SU-DHL-6 (cell line): ENCODE results near the gene DDIT3.

Source experiments
- H2AFZ ChIP-seq: fragments of 200-600 bp; sonication (generic); 2 replicates; pipeline ENCODE4 v1.6.1; 2014; ENCODE audit warnings: low read depth, mild to moderate bottlenecking, moderate library complexity, mixed read lengths, antibody characterized with exemption, low read length; ENCODE audit not compliant: severe bottlenecking
- H3F3A ChIP-seq: fragments of 200-600 bp; shearing (Covaris generic); 2 replicates; pipeline ENCODE4 v1.6.0; 2016; ENCODE audit warnings: antibody characterized with exemption, mild to moderate bottlenecking; ENCODE audit not compliant: insufficient read depth
- H3K27ac ChIP-seq: fragments of 200-600 bp; sonication (generic); 2 replicates; pipeline ENCODE4 v1.5.1; 2016; ENCODE audit warnings: low read depth, mild to moderate bottlenecking, low read length, moderate library complexity, mixed read lengths
- H3K27me3 ChIP-seq: fragments of 200-600 bp; sonication (generic), shearing (Covaris generic); 2 replicates; pipeline ENCODE4 v1.6.0; 2014; ENCODE audit warnings: mild to moderate bottlenecking, low read length
- H3K36me3 ChIP-seq: fragments of 200-600 bp; sonication (generic); 2 replicates; pipeline ENCODE4 v1.6.1; 2014; ENCODE audit warnings: mild to moderate bottlenecking, low read length, mixed read lengths
- H3K4me2 ChIP-seq: fragments of 300-600, 200-600 bp; shearing (Covaris generic), sonication (generic); 2 replicates; pipeline ENCODE4 v1.6.0; 2014; ENCODE audit warnings: low read length, low read depth, mild to moderate bottlenecking; ENCODE audit not compliant: poor library complexity, severe bottlenecking
- H3K4me3 ChIP-seq: fragments of 200-600 bp; sonication (generic); 2 replicates; pipeline ENCODE4 v1.5.1; 2014; ENCODE audit warnings: antibody characterized with exemption, low read length, mild to moderate bottlenecking, mixed read lengths; ENCODE audit not compliant: insufficient read depth, poor library complexity, severe bottlenecking
- H3K79me2 ChIP-seq: fragments of 200-600 bp; sonication (generic); 2 replicates; pipeline ENCODE4 v1.6.1; 2014; ENCODE audit warnings: mild to moderate bottlenecking, low read length, moderate library complexity; ENCODE audit not compliant: insufficient read depth
- H3K9ac ChIP-seq: fragments of 200-600 bp; sonication (generic); 2 replicates; pipeline ENCODE4 v1.7.0; 2014; ENCODE audit warnings: mild to moderate bottlenecking, low read length
- H3K9me2 ChIP-seq: fragments of 200-600 bp; sonication (generic); replicated peaks from 2 replicates; pipeline ENCODE4 v1.6.1; 2014; ENCODE audit warnings: low read length; ENCODE audit not compliant: insufficient read depth
- H3K9me3 ChIP-seq: fragments of 200-600 bp; sonication (generic); 2 replicates; pipeline ENCODE4 v1.6.1; 2014; ENCODE audit warnings: low read length, mixed read lengths; ENCODE audit not compliant: insufficient read depth
- H4K20me1 ChIP-seq: fragments of 200-600 bp; sonication (generic); 2 replicates; pipeline ENCODE4 v1.6.1; 2014; ENCODE audit warnings: low read depth, mild to moderate bottlenecking, antibody characterized with exemption, low read length, moderate library complexity, mixed read lengths
- EZH2phosphoT487 ChIP-seq: fragments of 200-600 bp; sonication (generic), shearing (Covaris generic); conservative IDR thresholded peaks from 2 replicates; pipeline ENCODE4 v1.6.1; 2018; ENCODE audit warnings: mild to moderate bottlenecking, antibody characterized with exemption, low read length, moderate library complexity, mixed read lengths
- TF ChIP-seq, protein P1 (sequence below): fragments of 200-600 bp; sonication (generic); IDR thresholded peaks from one replicate; pipeline ENCODE4 v1.5.1; 2017; ENCODE audit warnings: antibody characterized with exemption, mild to moderate bottlenecking, low read length, moderate library complexity; ENCODE audit not compliant: insufficient read depth, poor library complexity, severe bottlenecking

The DDIT3 gene

DNA sequence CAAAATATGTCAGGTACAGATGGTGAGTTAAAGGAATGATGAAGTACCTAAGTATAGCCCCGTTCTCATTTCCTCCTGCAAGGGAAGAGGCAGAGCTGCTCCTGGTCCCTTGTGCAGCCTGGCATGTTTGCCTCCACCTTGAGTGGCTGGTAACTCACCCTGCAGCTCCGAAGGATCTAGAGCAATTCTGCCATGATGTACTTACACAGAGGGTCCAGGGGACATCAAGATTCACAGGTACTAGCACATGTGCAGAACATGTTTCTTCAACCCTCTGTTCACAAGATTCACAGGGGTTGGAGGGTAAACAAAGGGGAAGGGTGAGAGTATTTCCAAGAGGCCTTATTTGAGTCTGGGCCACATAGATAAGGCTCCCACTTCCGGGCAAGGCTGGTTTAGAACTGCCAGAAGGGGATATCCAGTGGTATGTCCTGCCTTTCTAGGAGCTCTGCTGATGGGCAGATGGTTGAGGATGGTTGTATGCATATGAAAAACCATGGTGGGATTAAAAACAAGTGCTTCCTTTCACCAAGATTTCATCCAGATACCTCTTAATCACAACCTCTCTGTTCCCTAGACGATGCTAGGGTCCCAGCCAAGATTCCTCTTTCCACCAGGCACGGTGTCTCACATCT lies 18.9 kb upstream of the DDIT3 start:
- Histone ChIP-seq H3K9me2 (no peaks in the 10 kb centered on the region), H3K9ac (no peak overlapping the region), H2AFZ (no peak overlapping the region), H3K36me3 (no peaks in the 10 kb centered on the region), H3K27ac (no peak overlapping the region), H3K27me3 (no peaks in the 10 kb centered on the region), H3K79me2 (no peaks in the 10 kb centered on the region; the same call in 1 of the 2 replicates), H3K4me3 (no peak overlapping the region), H3K4me2 (no peak overlapping the region), H3F3A (no peaks in the 10 kb centered on the region), H3K9me3 (no peaks in the 10 kb centered on the region), H4K20me1 (no peaks in the 10 kb centered on the region)
- TF ChIP-seq, protein P1, sequence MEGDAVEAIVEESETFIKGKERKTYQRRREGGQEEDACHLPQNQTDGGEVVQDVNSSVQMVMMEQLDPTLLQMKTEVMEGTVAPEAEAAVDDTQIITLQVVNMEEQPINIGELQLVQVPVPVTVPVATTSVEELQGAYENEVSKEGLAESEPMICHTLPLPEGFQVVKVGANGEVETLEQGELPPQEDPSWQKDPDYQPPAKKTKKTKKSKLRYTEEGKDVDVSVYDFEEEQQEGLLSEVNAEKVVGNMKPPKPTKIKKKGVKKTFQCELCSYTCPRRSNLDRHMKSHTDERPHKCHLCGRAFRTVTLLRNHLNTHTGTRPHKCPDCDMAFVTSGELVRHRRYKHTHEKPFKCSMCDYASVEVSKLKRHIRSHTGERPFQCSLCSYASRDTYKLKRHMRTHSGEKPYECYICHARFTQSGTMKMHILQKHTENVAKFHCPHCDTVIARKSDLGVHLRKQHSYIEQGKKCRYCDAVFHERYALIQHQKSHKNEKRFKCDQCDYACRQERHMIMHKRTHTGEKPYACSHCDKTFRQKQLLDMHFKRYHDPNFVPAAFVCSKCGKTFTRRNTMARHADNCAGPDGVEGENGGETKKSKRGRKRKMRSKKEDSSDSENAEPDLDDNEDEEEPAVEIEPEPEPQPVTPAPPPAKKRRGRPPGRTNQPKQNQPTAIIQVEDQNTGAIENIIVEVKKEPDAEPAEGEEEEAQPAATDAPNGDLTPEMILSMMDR, result no peak
- TF ChIP-seq EZH2phosphoT487, result no peak

DNA sequence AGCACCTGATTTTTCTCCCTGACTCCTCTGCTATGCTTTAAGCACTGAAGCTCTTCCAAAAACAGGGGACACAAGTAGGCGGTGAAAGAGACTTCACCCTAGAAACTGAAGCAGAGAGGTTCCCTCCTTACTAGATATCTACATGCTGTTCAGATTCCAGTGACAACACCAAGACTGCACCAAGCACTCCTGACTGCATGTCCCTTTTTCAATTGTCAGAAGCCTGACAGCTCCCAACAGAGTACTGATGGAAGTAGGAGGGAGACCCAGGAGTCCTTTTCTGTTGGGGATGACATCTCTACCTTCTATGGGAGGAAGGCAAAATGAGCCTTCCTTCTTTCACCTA lies 16.3 kb upstream of the DDIT3 start:
- H3K79me2 ChIP-seq, result no peaks in the 10 kb centered on the region
- TF ChIP-seq, protein P1, result no peak
- no peak for TF ChIP-seq EZH2phosphoT487
- no peaks in the 10 kb centered on the region for H3K9me3 ChIP-seq
- H4K20me1 ChIP-seq, result no peaks in the 10 kb centered on the region
- H3K4me3 ChIP-seq, result no peak overlapping the region
- no peak overlapping the region for H3K4me2 ChIP-seq
- no peaks in the 10 kb centered on the region for H3K27me3 ChIP-seq
- H3K9me2 ChIP-seq, result no peaks in the 10 kb centered on the region
- H3F3A ChIP-seq, result no peaks in the 10 kb centered on the region
- H3K9ac ChIP-seq, result no peak overlapping the region
- no peak overlapping the region for H2AFZ ChIP-seq
- no peak overlapping the region for H3K27ac ChIP-seq
- no peaks in the 10 kb centered on the region for H3K36me3 ChIP-seq

DNA sequence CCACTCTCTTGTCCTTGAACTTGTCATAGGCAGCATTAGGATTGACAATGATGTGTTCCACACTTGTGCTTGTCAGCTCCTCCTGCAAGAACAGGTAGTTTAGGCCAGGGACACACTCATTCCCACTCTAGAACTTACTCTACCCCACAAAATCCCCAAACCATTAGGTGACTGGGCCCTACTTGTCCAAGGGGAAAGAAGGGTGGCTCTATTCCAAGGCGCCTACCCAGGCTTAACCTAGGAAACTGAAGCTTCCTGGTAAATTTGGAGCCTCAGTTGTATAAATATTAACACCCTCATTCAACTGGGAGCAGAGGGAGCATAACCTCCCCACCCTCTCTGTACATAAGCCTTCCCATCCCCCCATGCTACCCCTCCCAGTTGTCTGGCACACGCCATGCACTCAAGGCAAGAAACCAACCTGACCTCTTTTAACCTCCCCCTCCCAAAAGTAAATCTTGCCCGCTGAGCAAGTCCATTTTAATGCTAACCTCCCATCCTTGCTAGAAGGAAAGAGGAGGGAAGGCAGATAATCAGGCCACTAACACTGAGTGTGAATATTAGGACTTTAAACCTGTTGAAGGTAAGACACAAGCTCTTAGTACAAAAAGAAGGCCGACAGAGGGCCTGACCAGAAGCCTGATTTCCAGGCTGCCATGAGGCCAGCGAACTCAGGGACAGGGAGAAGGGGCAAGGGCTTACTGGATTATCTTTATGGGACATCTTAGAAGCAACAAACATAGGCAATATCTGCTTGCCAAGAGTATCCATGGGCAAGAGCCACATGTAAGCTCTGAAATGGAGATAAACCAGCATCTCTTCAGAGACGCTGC lies 15.7 kb upstream of the DDIT3 start:
- no peaks in the 10 kb centered on the region for H3K9me2 ChIP-seq

More for the DNA sequence above, 15.7 kb upstream of the DDIT3 start:
- Histone ChIP-seq H3K9ac (no peak overlapping the region), H3K27ac (no peak overlapping the region), H3F3A (0 out of 2 replicates have a peak, but pooled peaks cover 1% of the 10 kb centered on the region), H3K27me3 (no peaks in the 10 kb centered on the region), H2AFZ (no peak overlapping the region), H3K79me2 (no peaks in the 10 kb centered on the region), H3K4me3 (no peak overlapping the region), H3K36me3 (no peaks in the 10 kb centered on the region), H4K20me1 (no peaks in the 10 kb centered on the region), H3K4me2 (no peak overlapping the region), H3K9me3 (no peaks in the 10 kb centered on the region)
- TF ChIP-seq, protein P1, result no peak
- TF ChIP-seq EZH2phosphoT487, result no peak
